Thymus (tissue), 11 donors: ENCODE results near the gene GSTM1. TPM values are rescaled to one million over a fixed set of nuclear protein-coding genes. Genes with fewer than 3 reads are reported as not detected.
A peak's percentile ranks its signal among the peaks of the same experiment; 100 is the strongest.
"Not testable (repeated sequence)": the region's sequence is repeated elsewhere in the genome, so short reads cannot be mapped to it uniquely, and the experiment has no call there.

Experiments used
- DNase-seq, 9 donors: peaks; one replicate each; pipeline ENCODE4 v3.0.0-alpha.2; 2013; ENCODE audit warnings: low spot score in 9 of 9, low read depth in 6 of 9, missing footprints in 1 of 9
- H3K27ac ChIP-seq, 2 donors: one replicate each; pipeline ENCODE4 v1.5.1; 2013; ENCODE audit warnings: control low read depth in 1 of 2, low read depth in 1 of 2, low read length in 1 of 2, mild to moderate bottlenecking in 1 of 2, moderate library complexity in 1 of 2
- H3K27me3 ChIP-seq, 2 donors: one replicate each; pipeline ENCODE4 v1.5.1; 2013; ENCODE audit warnings: low read length in 1 of 2; ENCODE audit not compliant: control insufficient read depth in 2 of 2, insufficient read depth in 1 of 2
- H3K36me3 ChIP-seq, 2 donors: one replicate each; pipeline ENCODE4 v1.5.1; 2013; ENCODE audit warnings: low read length in 1 of 2, mild to moderate bottlenecking in 1 of 2, moderate library complexity in 1 of 2; ENCODE audit not compliant: control insufficient read depth in 2 of 2, insufficient read depth in 2 of 2
- H3K4me1 ChIP-seq, 2 donors: one replicate each; pipeline ENCODE4 v1.5.1; 2013; ENCODE audit warnings: low read length in 2 of 2; ENCODE audit not compliant: control insufficient read depth in 2 of 2, insufficient read depth in 2 of 2
- H3K4me3 ChIP-seq, 2 donors: one replicate each; pipeline ENCODE4 v1.5.1; 2013; ENCODE audit warnings: low read length in 2 of 2, control low read depth in 1 of 2, mild to moderate bottlenecking in 1 of 2
- H3K9me3 ChIP-seq, 2 donors: one replicate each; pipeline ENCODE4 v1.5.1; 2013; ENCODE audit warnings: low read length in 1 of 2, mild to moderate bottlenecking in 1 of 2; ENCODE audit not compliant: control insufficient read depth in 2 of 2, insufficient read depth in 1 of 2
- WGBS: extraction: QIAGEN DNeasy Blood & Tissue Kit; methylation state at CpG from one replicate; pipeline ENCODE4 v1.1.7; 2013; 5-methylcytosine and 5-hydroxymethylcytosine counted together
- polyA plus RNA-seq: library from polyadenylated mRNA; stranded (reverse); fragments of 200-250 nt; gene quantifications from one replicate; pipeline ENCODE4 v1.2.3, GENCODE V29; 2013
- total RNA-seq: library from RNA; stranded (reverse); fragments of 120-200 nt; gene quantifications from one replicate; pipeline ENCODE4 v1.2.4, GENCODE V29; 2013
- donor health status: healthy.

The GSTM1 gene
- total and polyA plus RNA-seq, 2 donors: 0.27 to 12.9 TPM

DNA sequence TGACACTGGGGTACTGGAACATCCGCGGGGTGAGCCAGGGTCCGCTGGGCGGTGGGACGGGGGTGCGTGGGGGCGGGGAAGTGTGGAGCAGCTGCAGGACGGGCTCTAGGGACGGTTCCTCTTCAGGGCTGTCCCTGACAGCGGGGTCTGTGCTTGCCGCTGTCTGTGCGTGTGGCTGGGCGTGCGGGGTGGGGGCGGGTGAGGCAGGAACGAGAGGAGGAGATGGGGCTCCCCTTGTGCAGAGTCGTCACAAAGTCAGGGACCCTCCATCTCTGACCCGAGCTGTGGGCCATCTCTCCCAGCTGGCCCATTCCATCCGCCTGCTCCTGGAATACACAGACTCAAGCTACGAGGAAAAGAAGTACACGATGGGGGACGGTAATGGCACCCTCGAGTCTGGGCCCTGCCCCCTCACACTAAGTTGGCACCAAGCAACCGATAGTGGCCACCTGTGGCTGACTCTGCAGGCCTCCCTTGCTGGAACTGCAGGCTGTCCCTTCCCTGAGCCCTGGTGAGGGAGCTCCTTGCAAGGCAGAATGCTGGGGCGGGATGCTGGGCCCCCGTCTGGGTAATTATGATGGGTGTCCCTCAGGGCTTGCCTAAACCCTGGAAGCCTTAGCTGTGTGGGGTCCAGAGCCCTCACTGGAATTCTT lies 19.4 kb upstream of the GSTM1 start:
- H3K4me3 ChIP-seq: peak overlapping the region; percentile 40 to 56
- WGBS: 19% methylated on average over 26 of the region's 26 CpGs
- H3K9me3 ChIP-seq: no peaks in the 10 kb centered on the region
- no peak overlapping the region for H3K27ac ChIP-seq
- DNase-seq: peak in 1 of 9 donors; percentile 16
- no peaks in the 10 kb centered on the region for H3K27me3 ChIP-seq
- peaks cover 6 to 12% of the 10 kb centered on the region in 2 donors for H3K4me1 ChIP-seq
- H3K36me3 ChIP-seq: no peaks in the 10 kb centered on the region

- no peaks in the 10 kb centered on the region for H3K27me3 ChIP-seq
- peak in 1 of 9 donors; percentile 16 for DNase-seq
- H3K4me3 ChIP-seq: no peak overlapping the region
- WGBS: 84% methylated on average over 22 of the region's 22 CpGs
- no peaks in the 10 kb centered on the region for H3K36me3 ChIP-seq
- H3K27ac ChIP-seq: no peak overlapping the region
- no peaks in the 10 kb centered on the region for H3K9me3 ChIP-seq
- H3K4me1 ChIP-seq: peaks cover 6 to 12% of the 10 kb centered on the region in 2 donors
Observed at GRCh38 chr1:109669246-109669948, 18.2 kb upstream of the GSTM1 start.

GRCh38 chr1:109669949-109670302 lies 17.7 kb upstream of the GSTM1 start:
- H3K36me3 ChIP-seq, H3K9me3 ChIP-seq, H3K27me3 ChIP-seq, H3K4me3 ChIP-seq, H3K27ac ChIP-seq, DNase-seq: not testable (repeated sequence)
- H3K4me1 ChIP-seq: peaks cover 6 to 12% of the 10 kb centered on the region in 2 donors
- 93% methylated on average over 5 of the region's 5 CpGs for WGBS

DNA sequence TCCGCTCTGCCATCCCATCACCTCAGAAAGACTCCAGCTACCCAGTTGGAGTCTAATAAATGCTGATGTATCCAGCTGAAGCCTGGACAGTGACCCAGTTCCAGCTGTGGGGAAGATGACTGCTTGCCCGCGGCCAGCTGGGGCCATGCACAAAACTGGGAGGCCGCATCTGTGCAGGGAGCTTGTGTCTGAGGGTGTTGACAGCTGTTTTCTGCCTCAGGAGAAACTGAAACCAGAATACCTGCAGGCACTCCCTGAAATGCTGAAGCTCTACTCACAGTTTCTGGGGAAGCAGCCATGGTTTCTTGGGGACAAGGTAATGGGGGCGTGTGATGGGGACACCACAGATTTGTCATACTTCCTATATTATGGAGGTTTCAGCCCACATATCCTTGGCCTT lies 16.6 kb upstream of the GSTM1 start:
- Histone ChIP-seq H3K4me1 (peaks cover 6 to 12% of the 10 kb centered on the region in 2 donors), H3K9me3 (no peaks in the 10 kb centered on the region), H3K36me3 (no peaks in the 10 kb centered on the region), H3K27me3 (no peaks in the 10 kb centered on the region), H3K4me3 (no peak overlapping the region), H3K27ac (no peak overlapping the region)
- DNase-seq: no peak
- 92% methylated on average over 5 of the region's 5 CpGs for WGBS

- not testable (repeated sequence) for H3K27ac ChIP-seq, H3K36me3 ChIP-seq, H3K4me1 ChIP-seq, DNase-seq, H3K27me3 ChIP-seq, H3K4me3 ChIP-seq, H3K9me3 ChIP-seq
- WGBS: 97% methylated on average over 2 of the region's 2 CpGs
Observed at GRCh38 chr1:109673861-109674260, 13.8 kb upstream of the GSTM1 start.

GRCh38 chr1:109676683-109677381 lies 10.8 kb upstream of the GSTM1 start:
- H3K9me3 ChIP-seq, H3K36me3 ChIP-seq, H3K27me3 ChIP-seq, DNase-seq, H3K4me1 ChIP-seq, H3K4me3 ChIP-seq, H3K27ac ChIP-seq: not testable (repeated sequence)
- 78% methylated on average over 3 of the region's 3 CpGs for WGBS

DNA sequence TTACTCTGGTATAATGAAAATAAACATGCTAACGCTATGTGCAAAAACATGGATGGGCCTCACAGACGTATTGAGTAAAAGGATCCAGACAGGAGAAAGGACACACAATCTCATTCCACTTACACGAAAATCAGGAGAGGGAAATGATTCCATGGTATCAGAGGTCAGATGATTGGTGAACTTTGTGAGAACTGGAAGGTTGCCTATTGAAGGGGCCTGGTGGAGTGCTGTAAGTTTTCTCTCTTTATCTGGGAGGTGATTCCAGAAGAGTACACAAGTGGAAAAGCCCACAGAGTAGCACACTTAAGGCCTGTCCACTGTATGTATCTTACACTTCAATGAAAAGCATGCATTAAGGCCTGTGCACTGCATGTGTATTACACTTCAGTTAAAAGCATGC lies 10.2 kb upstream of the GSTM1 start:
- no peak overlapping the region for H3K4me3 ChIP-seq
- no peaks in the 10 kb centered on the region for H3K27me3 ChIP-seq
- 97% methylated on average over 3 of the region's 3 CpGs for WGBS
- H3K9me3 ChIP-seq: no peaks in the 10 kb centered on the region
- H3K4me1 ChIP-seq: no peaks in the 10 kb centered on the region
- DNase-seq: no peak
- H3K36me3 ChIP-seq: no peaks in the 10 kb centered on the region
- no peak overlapping the region for H3K27ac ChIP-seq

GRCh38 chr1:109678637-109679036 lies 9.0 kb upstream of the GSTM1 start:
- H3K27ac ChIP-seq, H3K36me3 ChIP-seq: not testable (repeated sequence)

DNA sequence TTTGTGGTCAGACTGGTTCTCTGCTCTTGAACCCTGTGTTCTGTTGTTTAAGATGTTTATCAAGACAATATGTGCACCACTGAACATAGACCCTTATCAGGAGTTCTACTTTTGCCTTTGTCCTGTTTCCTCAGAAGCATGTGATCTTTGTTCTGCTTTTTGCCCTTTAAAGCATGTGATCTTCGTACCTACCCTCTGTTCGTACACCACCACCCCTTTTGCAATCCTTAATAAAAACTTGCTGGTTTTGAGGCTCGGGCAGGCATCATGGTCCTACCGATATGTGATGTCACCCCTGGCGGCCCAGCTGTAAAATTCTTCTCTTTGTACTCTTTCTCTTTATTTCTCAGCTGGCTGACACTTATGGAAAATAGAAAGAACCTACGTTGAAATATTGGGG lies 2.8 kb upstream of the GSTM1 start:
- WGBS: no CpG with 5 or more reads among the region's 6 CpGs
- not testable (repeated sequence) for H3K36me3 ChIP-seq

More at GRCh38 chr1:109678637-109679036, 9.0 kb upstream of the GSTM1 start:
- 94% methylated on average over 2 of the region's 2 CpGs for WGBS
- H3K9me3 ChIP-seq, H3K4me1 ChIP-seq, H3K27me3 ChIP-seq, H3K4me3 ChIP-seq, DNase-seq: not testable (repeated sequence)

More for the DNA sequence above, 2.8 kb upstream of the GSTM1 start:
- H3K4me1 ChIP-seq, H3K27ac ChIP-seq, H3K4me3 ChIP-seq, H3K27me3 ChIP-seq, DNase-seq, H3K9me3 ChIP-seq: not testable (repeated sequence)
